Transverse colon (tissue), 4 donors: ENCODE results near the gene SCAPER. TPM values are rescaled to one million over a fixed set of nuclear protein-coding genes. Genes with fewer than 3 reads are reported as not detected.
"Not testable (repeated sequence)": the region's sequence is repeated elsewhere in the genome, so short reads cannot be mapped to it uniquely, and the experiment has no call there.

Experiments
- DNase-seq: peaks from one replicate; pipeline ENCODE4 v3.0.0-alpha.2; 2019
- H3K27ac ChIP-seq, 4 donors: fragments of 200-600 bp; sonication (generic); 2 replicates each; pipeline ENCODE4 v1.5.1; 2016 to 2018; ENCODE audit warnings: inconsistent platforms in 4 of 4
- H3K27me3 ChIP-seq: fragments of 200-600 bp; sonication (generic); 2 replicates; pipeline ENCODE4 v1.5.1; 2017; ENCODE audit warnings: inconsistent platforms
- H3K36me3 ChIP-seq, 4 donors: fragments of 200-600 bp; sonication (generic); 2 replicates each; pipeline ENCODE4 v1.5.1; 2017 to 2019; ENCODE audit warnings: inconsistent platforms in 4 of 4
- H3K4me1 ChIP-seq, 4 donors: fragments of 200-600 bp; sonication (generic); 2 replicates each; pipeline ENCODE4 v1.5.1; 2017 to 2020; ENCODE audit warnings: inconsistent platforms in 4 of 4
- H3K4me3 ChIP-seq, 4 donors: fragments of 200-600 bp; sonication (generic); 1 replicate in 1 of 4; 2 replicates in 3 of 4; pipeline versions ENCODE4 v1.5.1 to v1.6.1; 2017 to 2019; ENCODE audit warnings: inconsistent platforms in 4 of 4
- H3K9me3 ChIP-seq, 2 donors: fragments of 200-600 bp; sonication (generic); 2 replicates each; pipeline ENCODE4 v1.5.1; 2017 to 2019; ENCODE audit warnings: inconsistent platforms in 2 of 2
- EP300 ChIP-seq: sonication (generic); formaldehyde crosslinking; IDR thresholded peaks from one replicate; pipeline ENCODE4 v1.6.1; 2017; ENCODE audit warnings: antibody characterized with exemption, low read depth
- POLR2A ChIP-seq: fragments of 450-650 bp; IDR thresholded peaks from one replicate; pipeline ENCODE4 v1.6.1; 2016; ENCODE audit warnings: antibody characterized with exemption, mild to moderate bottlenecking, moderate library complexity
- POLR2AphosphoS5 ChIP-seq, 3 donors: sonication (generic); formaldehyde crosslinking; IDR thresholded peaks; one replicate each; pipeline ENCODE4 v1.6.1; 2016; ENCODE audit warnings: antibody characterized with exemption in 3 of 3
- WGBS, 2 donors: methylation state at CpG; one replicate each; pipeline ENCODE4 v1.1.5; 2018; ENCODE audit warnings: low coverage in 1 of 2; 5-methylcytosine and 5-hydroxymethylcytosine counted together
- in situ Hi-C, 4 donors: fragments of 200-750 bp; cut with MboI; loops; one replicate each; pipeline versions ENCODE4 v1.15.0 to v1.15.1; 2017; ENCODE audit warnings: low sequenced_read_pairs in 3 of 4, low pct_ligation_motif_present in 1 of 4, low pct_unique_long_range_greater_than_20kb in 1 of 4
- intact Hi-C: fragments of 100-400 bp; cut with DNase I; formaldehyde crosslinking; loops from one replicate; pipeline ENCODE4 v1.15.1; 2023; ENCODE audit warnings: low total_unique reads
- total RNA-seq, 4 donors: library from RNA; depleted of rRNA; stranded (reverse); fragments of >200 nt; gene quantifications; one replicate each; pipeline ENCODE4 v1.1.0, GENCODE V29; 2016
- TF ChIP-seq, protein P1 (sequence below), 5 experiments: fragments of 200-600 bp in 3 of 5; fragments of 450-650 bp in 2 of 5; sonication (generic) in 3 of 5; IDR thresholded peaks; 1 replicate in 2 of 5; 2 replicates in 3 of 5; pipeline ENCODE4 v1.5.1; 2016 to 2017; ENCODE audit warnings: antibody characterized with exemption in 5 of 5, inconsistent platforms in 3 of 5, mild to moderate bottlenecking in 2 of 5, moderate library complexity in 1 of 5

SCAPER gene
- total RNA-seq, 4 donors from 2014 or later: 31.8 to 121 (median 48.7) TPM

DNA sequence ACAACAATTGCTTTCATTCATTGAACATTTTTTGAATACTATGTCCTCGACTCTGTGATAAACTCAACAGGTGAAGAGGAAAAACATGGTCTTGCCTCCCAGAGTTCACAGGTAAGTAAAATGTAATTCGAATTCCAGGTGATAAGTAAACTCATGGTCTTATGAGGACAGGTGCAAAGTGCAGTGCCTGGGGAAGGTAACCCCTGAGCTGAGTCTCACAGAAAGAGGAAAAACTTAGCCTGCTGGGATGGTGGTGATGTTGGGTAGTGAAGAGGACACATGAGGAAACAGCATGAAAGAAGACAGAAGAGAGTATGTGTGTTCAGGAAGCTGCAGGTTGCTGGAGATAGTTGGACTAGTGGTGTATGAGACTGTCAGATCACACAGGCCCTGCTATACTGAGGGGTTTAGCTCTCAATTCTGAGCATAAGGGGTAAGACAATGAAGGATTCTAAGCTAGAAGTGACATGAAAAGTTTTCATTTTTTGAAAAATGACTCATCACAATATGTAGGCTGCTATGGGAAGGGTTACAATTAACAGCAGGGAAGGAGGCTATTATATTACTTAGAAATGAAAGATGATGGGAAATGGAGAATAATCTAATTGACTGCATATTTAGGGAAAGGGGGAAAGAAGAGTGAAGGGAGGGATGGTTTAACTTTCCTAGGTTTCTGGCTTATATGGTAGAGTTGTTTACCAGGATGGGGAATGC lies 457.3 kb downstream of the SCAPER start:
- TF ChIP-seq POLR2A: no peak
- TF ChIP-seq, protein P1, sequence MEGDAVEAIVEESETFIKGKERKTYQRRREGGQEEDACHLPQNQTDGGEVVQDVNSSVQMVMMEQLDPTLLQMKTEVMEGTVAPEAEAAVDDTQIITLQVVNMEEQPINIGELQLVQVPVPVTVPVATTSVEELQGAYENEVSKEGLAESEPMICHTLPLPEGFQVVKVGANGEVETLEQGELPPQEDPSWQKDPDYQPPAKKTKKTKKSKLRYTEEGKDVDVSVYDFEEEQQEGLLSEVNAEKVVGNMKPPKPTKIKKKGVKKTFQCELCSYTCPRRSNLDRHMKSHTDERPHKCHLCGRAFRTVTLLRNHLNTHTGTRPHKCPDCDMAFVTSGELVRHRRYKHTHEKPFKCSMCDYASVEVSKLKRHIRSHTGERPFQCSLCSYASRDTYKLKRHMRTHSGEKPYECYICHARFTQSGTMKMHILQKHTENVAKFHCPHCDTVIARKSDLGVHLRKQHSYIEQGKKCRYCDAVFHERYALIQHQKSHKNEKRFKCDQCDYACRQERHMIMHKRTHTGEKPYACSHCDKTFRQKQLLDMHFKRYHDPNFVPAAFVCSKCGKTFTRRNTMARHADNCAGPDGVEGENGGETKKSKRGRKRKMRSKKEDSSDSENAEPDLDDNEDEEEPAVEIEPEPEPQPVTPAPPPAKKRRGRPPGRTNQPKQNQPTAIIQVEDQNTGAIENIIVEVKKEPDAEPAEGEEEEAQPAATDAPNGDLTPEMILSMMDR (IDR thresholded peaks at IDR 0.05): peak in 1 of 5 experiments; percentile 24
- DNase-seq: no peak
- Histone ChIP-seq H3K36me3 (no peaks in the 10 kb centered on the region), H3K4me1 (peaks cover 0 to 18% (median 8%) of the 10 kb centered on the region in 4 donors), H3K9me3 (no peaks in the 10 kb centered on the region), H3K27me3 (no peaks in the 10 kb centered on the region), H3K27ac (peak overlapping the region in 1 of 4 donors; percentile 68), H3K4me3 (no peak overlapping the region)
- intact Hi-C loops: no loop called here
- in situ Hi-C loops: no loop called here
- 58 to 61% methylated on average over 2 of the region's 2 CpGs for WGBS, 2 donors

DNA sequence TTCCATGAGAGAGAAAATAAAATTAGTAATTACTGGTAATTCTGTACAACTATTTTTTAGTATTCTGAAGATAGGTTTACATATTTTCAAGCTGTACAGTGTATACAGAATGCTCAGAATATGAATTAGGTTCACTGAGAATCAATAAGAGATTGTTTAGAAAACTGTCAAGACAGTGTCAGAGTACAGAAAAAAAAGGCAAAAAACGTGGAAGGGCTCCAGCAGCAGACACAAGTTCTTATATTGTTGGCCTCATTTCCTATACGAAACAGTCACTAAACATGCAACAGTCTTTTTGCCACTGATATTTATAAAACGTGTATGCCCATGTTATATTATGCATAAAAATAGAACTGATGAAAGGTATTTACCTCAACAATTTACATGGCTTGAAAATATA lies 464.7 kb downstream of the SCAPER start:
- no peak for TF ChIP-seq EP300
- no peak for TF ChIP-seq POLR2A
- no peak for TF ChIP-seq POLR2AphosphoS5 (IDR thresholded peaks at IDR 0.05)
- TF ChIP-seq, protein P1 (IDR thresholded peaks at IDR 0.05): no peak
- Histone ChIP-seq H3K4me3 (no peak overlapping the region), H3K27me3 (no peaks in the 10 kb centered on the region), H3K9me3 (no peaks in the 10 kb centered on the region), H3K27ac (no peak overlapping the region), H3K36me3 (no peaks in the 10 kb centered on the region), H3K4me1 (no peaks in the 10 kb centered on the region)
- in situ Hi-C loops (no loop called here), intact Hi-C loops (no loop called here)
- 56 to 65% methylated on average over 3 of the region's 3 CpGs for WGBS, 2 donors
- DNase-seq: no peak

DNA sequence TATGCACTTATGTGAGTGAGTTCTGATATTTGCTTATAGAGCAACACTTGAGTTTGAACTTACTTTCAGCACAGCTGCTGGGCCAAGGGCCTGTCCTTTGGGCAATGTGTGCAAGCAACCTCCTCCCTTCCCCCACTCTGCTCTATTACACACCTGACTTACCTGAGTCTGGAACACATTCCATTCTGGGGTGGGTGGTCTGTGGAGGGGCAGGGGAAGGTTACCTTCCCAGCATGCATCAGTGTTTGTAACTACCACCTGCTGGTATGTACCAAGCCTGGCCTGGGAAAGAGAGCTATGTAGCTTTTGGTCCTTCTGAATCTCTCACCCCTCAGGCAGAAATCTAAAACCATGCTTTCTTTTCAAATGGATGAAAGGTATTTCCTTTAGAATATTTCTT lies 465.6 kb downstream of the SCAPER start:
- intact Hi-C loops (no loop called here), in situ Hi-C loops (no loop called here)
- Histone ChIP-seq H3K27me3 (no peaks in the 10 kb centered on the region), H3K9me3 (no peaks in the 10 kb centered on the region), H3K36me3 (no peaks in the 10 kb centered on the region), H3K4me3 (no peak overlapping the region), H3K27ac (no peak overlapping the region), H3K4me1 (no peaks in the 10 kb centered on the region)
- DNase-seq: no peak
- TF ChIP-seq POLR2AphosphoS5 (IDR thresholded peaks at IDR 0.05) (no peak), POLR2A (no peak), EP300 (no peak)
- TF ChIP-seq, protein P1 (IDR thresholded peaks at IDR 0.05): no peak

DNA sequence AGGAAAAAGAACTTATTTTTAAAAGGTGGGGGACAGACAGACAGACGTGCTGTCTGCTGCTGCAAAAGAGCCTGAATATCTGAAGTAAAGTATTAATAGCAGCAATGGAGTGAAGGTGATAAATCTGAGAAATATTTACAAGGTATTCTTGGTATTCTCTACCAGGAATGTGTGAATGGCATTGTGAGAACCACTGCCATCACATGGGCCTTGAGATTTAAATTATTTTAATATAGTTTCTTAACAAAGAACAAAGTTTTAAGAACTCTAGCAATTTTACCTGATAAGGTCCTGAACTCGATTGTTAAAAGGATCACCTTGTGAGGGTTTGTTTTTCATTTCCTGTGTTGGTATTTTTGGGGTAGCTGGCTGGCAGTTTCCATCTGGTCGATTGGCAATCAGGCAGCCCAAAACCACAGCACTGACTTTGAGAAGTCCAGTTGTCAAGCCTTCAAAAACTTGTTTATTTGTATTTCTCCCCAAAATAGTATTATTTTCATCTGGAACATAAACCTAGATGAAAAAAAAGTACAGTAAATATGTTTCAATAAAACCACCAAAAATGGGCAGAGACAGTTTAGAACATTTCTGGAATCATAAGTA lies 471.2 kb downstream of the SCAPER start:
- whole genome bisulfite sequencing, 2 donors: 37 to 51% methylated on average over 3 of the region's 3 CpGs
- Histone ChIP-seq H3K4me1 (no peaks in the 10 kb centered on the region), H3K9me3 (no peaks in the 10 kb centered on the region), H3K27me3 (no peaks in the 10 kb centered on the region), H3K27ac (no peak overlapping the region), H3K4me3 (no peak overlapping the region), H3K36me3 (no peaks in the 10 kb centered on the region)
- TF ChIP-seq EP300 (no peak), POLR2A (no peak), POLR2AphosphoS5 (IDR thresholded peaks at IDR 0.05) (no peak)
- TF ChIP-seq, protein P1 (IDR thresholded peaks at IDR 0.05): no peak
- in situ Hi-C loops: no loop called here
- DNase-seq: no peak
- intact Hi-C loops: no loop called here

DNA sequence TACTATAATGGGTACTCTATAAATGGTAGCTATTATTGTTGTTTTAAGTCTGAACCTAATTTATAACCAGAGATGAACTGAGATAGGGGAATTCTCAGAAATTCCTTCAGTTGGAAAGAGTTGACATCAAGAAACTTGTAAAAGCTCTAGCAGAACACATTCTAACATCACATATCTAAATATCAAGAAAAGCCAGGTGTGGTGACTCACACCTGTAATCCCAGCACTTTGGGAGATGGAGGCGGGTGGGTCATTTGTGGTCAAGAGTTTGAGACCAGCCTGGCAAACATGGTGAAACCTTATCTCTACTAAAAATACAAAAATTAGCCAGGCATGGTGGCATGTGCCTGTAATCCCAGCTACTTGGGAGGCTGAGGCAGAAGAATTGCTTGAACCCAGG lies 472.1 kb downstream of the SCAPER start:
- H3K27ac ChIP-seq, intact Hi-C loops, H3K36me3 ChIP-seq, DNase-seq, H3K9me3 ChIP-seq, in situ Hi-C loops, H3K4me1 ChIP-seq, H3K4me3 ChIP-seq, H3K27me3 ChIP-seq: not testable (repeated sequence)
- WGBS, 2 donors: 100% methylated on average over 1 of the region's 1 CpG
